Right kidney (tissue), 1 donor: ENCODE results near the gene IL17RD.

Source experiments
- DNase-seq: peaks from one replicate; pipeline ENCODE4 v3.0.0-alpha.2; 2016

The IL17RD gene

GRCh38 chr3:57131210-57131588, 34.0 kb downstream of the IL17RD start:
- DNase-seq, result no peak

GRCh38 chr3:57130571-57131209, 34.5 kb downstream of the IL17RD start:
- peak; percentile 72 for DNase-seq

DNA sequence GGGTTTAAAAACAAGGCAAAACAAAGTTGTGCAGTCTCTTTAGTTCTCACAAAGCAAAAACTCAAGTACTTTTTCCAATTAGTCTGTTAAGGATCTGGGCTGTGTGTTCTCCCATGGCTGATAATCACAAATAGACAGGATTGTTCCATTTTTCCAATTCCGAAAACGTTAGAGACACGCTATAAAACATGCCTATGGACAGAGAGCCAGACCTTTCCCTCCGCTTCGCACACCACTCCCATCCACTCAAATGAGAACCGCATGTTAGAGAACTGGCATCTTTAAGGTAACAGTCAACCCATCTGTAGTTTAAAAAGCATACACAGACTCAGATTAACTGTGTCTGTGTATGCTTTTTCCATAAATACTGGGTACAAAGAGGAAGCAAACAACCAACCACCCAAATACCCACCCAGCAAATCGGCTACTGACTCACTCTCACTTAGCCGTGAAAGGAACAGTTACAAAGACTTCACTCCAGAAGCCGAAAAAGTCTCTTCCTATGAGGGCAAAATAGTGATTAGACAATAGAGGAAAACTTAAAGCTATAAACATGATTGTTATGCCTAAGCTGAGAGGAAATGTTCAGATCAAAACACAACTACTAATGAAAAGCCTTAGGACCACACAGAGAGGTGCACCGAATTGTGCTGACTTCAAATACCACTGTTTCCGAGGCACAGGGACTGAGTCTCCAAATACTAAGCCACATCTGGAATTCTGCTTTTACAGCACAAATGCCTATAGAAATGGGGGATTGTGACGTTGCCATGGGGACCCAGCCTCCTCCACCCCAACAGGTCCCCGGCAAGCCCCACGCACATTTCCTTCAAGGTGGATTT, 36.1 kb downstream of the IL17RD start:
- no peak for DNase-seq

DNA sequence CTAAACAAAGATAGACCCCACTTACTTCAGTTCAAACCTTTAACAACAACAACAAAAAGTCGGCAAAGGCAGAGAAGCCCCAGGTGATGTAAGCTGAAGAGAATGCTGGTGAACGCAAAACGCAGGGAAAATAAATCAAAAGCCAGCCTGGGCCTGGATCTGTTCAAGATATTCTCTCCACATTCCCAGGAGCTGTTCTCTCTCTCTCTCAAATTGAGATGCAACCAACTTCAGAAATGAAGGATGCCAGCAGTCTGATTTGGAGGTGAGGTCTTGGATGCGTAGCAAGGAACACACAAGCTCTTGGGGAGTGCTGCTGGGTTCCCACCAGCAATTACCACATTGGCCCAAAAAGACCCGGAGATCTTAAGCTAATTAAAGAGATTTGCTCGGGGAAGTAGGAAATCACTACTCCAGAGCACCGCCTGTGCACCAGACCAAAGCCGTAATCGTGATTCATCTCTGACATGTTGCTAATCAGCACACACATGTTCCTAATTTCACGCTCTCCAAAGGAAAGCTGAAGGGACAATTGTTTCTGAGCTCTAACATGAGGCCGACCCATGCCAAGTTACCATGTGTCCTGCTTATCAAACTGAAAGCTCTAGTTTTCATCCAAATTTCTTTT, 37.1 kb downstream of the IL17RD start:
- DNase-seq, result no peak

GRCh38 chr3:57126244-57126643, 38.9 kb downstream of the IL17RD start:
- DNase-seq, result no peak

DNA sequence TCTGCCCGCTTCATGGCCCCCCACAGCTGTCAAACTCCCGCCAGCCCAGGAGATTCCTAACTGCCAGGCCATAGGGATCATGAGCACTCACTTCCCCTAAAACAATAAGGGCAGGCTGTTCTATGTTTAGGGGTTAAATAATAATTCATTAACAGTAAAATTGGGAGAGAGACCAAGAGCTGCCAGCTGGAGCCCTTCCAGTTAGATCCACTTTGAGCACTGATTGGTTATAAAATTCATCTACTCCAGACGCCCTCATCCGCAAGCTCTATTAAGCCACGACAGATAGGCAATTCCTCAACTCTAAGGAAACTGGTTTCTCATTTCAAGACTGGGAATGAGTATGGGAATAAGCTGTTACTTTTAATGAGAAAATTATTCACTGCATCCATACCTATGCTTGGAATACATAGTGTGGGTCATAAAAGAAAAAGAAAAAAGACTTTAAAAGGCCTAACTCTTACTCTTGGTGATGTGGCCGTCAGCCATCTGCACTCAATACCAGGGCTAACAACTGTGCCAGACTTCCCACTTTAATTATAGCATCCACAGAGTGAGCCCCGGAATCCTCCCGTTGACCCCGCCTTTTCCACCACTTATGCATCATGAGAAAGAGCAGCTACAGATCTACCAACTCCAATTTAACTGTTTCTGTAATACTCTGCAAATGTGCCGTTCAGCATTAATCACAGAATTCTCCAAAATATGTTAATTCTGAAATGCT, 44.5 kb downstream of the IL17RD start:
- DNase-seq, result no peak

GRCh38 chr3:57120040-57120439, 45.1 kb downstream of the IL17RD start:
- DNase-seq, result no peak

DNA sequence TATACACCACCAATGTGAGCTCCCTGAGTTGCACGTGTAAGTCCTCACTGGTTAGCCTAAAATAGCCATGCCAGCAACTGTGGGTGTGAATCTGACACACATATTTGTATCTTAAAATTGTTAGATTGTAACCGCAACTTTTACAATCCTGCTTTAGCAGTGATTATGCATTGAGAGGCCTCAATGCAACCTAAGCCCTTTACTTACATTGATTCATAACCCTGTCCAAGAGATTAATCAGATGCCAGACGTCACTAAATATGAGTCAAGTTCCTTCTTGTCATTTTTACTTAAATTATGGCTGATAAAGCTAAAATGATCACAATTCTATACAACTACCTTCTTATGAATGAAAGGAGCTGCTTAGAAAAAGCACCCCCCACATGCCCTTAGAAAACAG, 46.9 kb downstream of the IL17RD start:
- DNase-seq, result no peak

DNA sequence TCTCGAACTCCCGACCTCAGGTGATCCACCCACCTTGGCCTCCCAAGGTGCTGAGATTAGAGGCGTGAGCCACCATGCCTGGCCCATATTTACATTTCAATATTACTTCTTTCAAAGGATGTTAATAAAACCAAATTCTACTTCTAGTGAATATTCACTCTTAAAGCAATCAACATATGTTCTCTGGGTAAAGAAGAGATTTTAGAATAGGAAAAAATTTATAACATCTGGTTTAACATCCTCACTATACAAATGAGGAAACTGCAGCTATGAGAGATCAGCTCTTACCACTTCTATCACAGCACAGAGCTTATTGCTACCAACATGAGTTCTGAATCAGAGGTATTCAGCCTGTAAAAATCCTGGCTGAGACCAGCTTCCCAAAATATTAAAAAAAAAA, 48.7 kb downstream of the IL17RD start:
- DNase-seq, result no peak

DNA sequence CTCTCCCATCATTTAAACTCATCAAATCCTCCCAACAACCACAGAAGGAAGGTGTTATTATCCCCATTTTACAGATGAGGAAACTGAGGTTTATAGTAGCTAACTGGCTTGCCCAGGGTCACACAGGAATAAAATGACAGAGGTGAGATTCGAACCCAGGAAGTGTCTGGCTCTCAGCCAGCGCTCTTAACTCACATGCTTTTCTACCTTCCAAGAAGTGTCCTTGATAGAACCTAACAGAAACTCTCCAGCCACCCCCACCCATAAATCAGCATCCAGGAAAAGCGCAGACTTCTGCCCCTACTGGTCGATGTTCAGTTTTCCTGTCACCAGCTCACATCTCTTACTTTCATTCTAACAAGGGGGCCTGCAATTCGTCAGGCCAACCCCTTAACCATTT, 52.9 kb downstream of the IL17RD start:
- DNase-seq, result no peak

GRCh38 chr3:57110798-57111197, 54.4 kb downstream of the IL17RD start:
- no peak for DNase-seq

GRCh38 chr3:57110214-57110613, 54.9 kb downstream of the IL17RD start:
- no peak for DNase-seq

GRCh38 chr3:57109437-57110199, 55.5 kb downstream of the IL17RD start:
- no peak for DNase-seq

DNA sequence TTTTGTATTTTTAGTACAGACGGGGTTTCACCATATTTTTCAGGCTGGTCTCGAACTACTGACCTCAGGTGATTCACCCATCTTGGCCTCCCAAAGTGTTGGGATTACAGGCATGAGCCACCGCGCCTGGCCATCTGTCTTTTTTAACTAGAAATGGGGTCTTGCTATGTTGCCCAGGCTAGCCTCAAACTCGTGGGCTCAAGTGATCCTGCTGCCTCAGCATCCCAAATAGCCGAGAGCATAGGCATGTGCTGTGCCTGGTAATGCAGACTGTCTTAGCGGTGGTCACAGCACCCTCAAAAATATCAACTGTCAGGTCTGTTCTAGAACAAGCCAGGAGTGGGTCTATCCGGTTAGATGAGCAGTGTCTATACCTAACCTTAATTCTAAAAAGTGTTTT, 56.5 kb downstream of the IL17RD start:
- DNase-seq, result no peak

DNA sequence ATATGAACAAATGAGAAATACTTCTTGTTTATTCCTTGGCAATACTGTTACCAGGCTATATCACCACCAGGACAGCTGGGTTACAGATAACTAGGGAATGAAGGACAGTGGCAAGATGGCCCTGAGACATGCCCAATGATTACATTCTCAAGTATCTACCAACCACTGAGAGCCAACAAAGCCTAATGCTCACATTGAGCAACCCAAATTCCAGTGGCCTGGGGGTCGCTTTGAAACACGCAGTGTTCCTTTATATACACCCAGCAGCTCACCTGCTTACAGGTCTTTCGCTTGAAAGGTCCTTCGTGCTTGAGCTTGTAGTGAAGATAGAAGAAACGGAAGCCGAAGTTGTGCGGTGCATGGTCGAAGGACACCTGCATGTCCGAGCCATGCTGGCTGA, 59.6 kb downstream of the IL17RD start:
- no peak for DNase-seq

DNA sequence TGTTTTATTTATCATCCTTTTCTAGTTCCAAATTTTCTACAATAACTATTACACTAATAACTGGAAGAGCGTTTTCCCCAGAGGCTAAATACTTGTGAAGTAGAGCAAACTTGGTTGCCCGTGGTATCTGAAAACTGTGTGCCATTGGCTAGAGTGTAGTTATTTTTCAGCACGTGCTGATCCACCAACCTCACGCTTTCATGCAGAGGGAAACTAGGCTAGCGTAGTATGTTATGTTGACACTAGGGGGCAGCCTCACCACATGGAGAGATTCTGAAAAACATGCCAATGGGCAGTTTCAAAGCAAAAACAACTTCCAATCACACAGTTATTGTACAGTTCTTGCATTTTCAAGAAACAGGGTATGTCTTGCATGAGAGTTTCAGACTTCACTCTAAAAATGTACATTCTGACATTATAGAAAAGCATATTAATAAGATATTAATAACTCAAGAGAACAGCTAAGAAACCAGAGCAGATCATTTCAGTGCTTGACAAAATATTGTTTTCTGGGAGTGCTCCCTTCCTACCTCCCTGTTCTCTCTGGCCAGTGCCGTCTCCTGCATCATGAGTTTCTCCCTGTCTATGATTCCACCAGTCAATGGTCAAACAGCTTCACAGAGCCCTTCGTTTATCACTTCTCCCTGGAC, 65.0 kb downstream of the IL17RD start:
- DNase-seq, result peak; percentile 38

DNA sequence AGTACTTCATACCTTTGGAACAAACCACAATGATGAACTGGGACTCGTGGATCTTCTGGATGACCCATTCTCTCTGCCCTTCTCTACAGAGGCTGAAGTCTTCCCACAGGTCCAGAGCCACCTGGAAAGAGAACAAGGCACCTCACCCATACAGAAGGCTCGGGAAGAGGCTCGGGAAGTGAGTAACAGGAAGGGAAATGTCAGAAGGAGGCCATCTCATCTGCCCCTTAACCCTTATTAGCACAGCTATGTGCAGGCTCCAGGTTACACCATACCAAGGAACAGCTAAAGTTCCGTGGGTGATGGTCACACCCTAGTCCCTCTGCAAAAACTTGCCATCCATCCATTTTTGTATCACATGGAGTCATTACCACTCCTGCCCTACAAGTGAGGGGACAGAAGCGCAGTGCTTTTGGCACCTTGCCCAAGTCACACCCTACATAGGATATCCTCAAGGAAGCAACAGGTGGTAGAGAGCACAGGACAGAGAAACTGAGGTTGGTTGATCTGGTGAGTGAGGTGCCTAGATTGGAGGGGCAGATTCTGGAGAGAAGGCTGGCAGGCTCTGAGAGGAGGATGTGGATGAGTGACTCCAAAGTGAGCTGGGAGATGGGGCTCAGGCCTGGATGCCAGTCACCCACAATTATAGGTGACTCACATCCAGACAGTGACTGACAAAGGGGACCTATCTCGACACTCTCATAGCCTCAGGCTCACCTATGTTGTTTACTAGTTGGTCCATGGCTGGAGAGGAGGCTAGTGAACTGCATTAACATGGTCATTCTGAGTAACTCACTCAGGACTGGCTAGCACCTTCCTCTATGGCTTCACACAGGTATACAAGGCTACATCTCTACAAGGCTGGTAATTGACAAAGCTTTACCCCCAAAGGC, 66.5 kb downstream of the IL17RD start:
- no peak for DNase-seq

DNA sequence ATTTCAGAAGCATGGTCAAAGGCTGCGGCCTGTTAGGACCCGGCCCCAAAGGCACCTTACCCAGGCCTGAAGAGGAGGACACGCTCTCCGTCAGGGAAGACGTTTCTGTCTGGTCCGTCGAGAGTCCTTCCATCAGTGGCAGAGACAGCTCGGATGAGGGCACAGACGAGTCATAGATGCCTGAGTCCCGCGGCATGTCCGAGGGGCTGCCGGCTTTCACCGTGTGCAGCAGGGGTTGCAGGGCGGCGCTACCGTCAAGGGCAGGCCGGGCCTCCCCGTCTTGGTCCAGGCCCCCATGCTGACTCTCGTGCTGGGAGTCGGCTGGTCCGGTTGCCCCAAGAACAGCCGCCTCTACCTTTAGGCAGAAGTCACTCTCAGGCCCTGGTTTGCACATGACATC, 67.6 kb downstream of the IL17RD start:
- DNase-seq, result no peak

GRCh38 chr3:57095363-57095762, 69.8 kb downstream of the IL17RD start:
- DNase-seq, result no peak

GRCh38 chr3:57094575-57094974, 70.6 kb downstream of the IL17RD start:
- DNase-seq, result no peak
